GM11168 (cell line): ENCODE data around the gene RNF152.

Source experiments
- in situ Hi-C: fragments of 300-500 bp; cut with MboI; formaldehyde crosslinking; loops from one replicate; pipeline ENCODE4 v1.12.0; 2022; ENCODE audit warnings: low sequenced_read_pairs; ENCODE audit not compliant: unreplicated experiment

The RNF152 gene

DNA sequence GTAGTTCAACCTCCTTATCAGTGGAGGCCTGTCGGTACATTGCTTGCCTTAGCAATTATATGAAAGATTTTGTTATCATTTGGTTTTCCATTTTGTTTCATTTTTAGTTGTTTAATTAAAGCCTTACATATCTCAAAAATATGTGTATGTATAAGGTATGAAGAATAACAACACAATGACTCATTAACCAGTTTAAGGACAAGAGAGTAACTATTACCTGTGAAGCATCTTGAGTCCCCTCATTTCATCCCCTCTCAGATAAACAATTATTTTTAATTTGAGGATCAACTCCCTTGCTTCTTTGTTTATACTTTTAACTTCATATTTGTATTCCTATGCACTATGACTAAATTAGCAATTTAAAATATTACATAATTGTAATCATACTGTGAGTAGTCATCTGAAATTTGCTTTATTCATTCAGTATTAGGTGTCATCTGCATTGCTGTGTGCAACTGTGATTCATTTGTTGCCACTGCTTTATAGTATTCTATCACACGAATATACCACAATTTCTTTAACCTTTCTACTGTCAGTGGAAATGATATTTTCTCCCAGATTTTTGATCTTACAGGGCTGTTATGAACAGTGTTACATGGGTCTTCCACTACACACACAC lies 126.4 kb downstream of the RNF152 start:
- in situ Hi-C loops, result no loop called here

DNA sequence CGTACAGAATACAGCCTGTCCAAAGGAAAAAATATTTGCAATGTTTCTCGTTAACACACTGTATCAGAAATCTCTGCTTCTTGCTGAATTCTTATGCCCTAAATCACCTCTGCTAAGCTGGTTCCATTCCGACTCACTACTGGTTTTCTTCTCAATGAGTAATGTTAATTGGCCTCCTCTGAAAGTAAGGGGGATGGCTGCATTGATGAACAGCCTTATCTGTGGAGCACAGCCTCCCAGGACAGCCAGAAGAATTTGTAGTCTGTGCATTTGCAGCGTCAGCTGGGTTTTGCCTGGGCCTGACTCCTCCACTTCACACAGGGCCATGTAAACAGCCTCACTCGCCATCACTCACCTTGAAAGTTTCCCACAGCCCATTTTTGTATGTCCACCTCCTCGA lies 127.7 kb downstream of the RNF152 start:
- in situ Hi-C loops, result no loop called here

DNA sequence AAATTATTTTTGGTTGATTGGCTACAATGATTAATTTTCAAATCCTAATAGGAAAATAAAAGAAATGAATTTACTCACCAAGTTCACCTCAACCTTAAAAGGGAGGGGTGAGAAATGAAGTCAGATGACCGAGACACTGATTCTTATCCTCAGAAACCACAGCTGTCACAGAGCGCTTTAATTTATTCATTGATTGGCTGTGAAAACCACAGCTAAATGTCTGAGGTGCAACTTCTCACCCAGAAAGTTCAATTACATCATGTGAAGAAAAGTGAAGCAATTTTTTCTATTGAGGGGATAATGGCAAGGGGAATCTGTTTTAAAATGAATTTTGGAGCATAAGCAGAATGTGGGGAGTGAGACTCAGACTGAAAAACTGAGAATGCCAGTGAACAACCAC lies 128.4 kb downstream of the RNF152 start:
- in situ Hi-C loops, result no loop called here

DNA sequence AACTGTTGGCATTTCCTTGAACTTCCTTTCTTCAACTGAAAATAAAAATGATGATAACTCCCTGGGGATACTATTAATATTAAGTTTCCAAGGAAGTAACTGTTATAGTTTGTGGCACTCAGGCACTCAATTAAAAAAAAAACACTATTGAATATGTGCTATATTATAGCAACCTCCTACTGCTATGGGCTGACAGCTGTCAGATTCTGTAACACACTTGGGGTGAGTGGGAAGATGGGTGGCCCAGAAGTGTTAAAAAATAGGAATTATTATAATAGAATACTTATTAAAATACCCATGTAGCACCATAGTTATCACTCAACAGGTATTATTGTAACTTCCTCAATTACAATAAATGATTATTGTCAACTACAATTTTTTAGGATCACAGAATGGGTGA lies 130.9 kb downstream of the RNF152 start:
- in situ Hi-C loops, result no loop called here
